Measurements from ENCODE around the gene BICDL2. TPM values are rescaled to one million over a fixed set of nuclear protein-coding genes. Genes with fewer than 3 reads are reported as not detected.

The BICDL2 gene
- total RNA-seq, 2 donors from 2014 or later: 132 to 357 TPM

- WGBS, 2 donors: 80 to 84% methylated on average over 7 to 9 of the region's 9 CpGs
- no peak overlapping the region for H3K4me3 ChIP-seq
- no peak for ATAC-seq
- peaks cover 0 to 13% of the 10 kb centered on the region in 2 donors for H3K27me3 ChIP-seq
- no peak overlapping the region for H3K27ac ChIP-seq
- H3K9me3 ChIP-seq: no peaks in the 10 kb centered on the region
- intact Hi-C loops (cut with DNase I): loop anchor here (10.0 kb wide), 1 partner anchor 63 kb away; the partner anchor contains the start of gene ZNF205
- TF ChIP-seq CTCF (IDR thresholded peaks at IDR 0.05) (no peak), POLR2A (IDR thresholded peaks at IDR 0.05) (no peak)
- H3K4me1 ChIP-seq: peaks cover 6% of the 10 kb centered on the region
- H3K36me3 ChIP-seq (replicated peaks in 1 of 2; ENCODE audit: insufficient read depth in 1 of 2, low read depth in 2 of 2): no peaks in the 10 kb centered on the region
- no peak for DNase-seq
These were observed 14.8 kb upstream of the BICDL2 start for GRCh38 chr16:3051494-3051893.

GRCh38 chr16:3051009-3051408 lies 14.3 kb upstream of the BICDL2 start:
- no peak for DNase-seq
- H3K27me3 ChIP-seq: peaks cover 0 to 16% of the 10 kb centered on the region in 2 donors
- intact Hi-C loops (cut with DNase I): loop anchor here (10.0 kb wide), 1 partner anchor 64 kb away; the partner anchor contains the start of gene ZNF205
- TF ChIP-seq POLR2A (IDR thresholded peaks at IDR 0.05) (no peak), CTCF (IDR thresholded peaks at IDR 0.05) (no peak)
- H3K9me3 ChIP-seq: no peaks in the 10 kb centered on the region
- H3K4me3 ChIP-seq: no peak overlapping the region
- H3K27ac ChIP-seq: no peak overlapping the region
- H3K4me1 ChIP-seq: peaks cover 11% of the 10 kb centered on the region
- no peaks in the 10 kb centered on the region for H3K36me3 ChIP-seq (replicated peaks in 1 of 2; ENCODE audit: insufficient read depth in 1 of 2, low read depth in 2 of 2)
- ATAC-seq: no peak
- 14 to 31% methylated on average over 4 of the region's 4 CpGs for WGBS, 2 donors

- H3K36me3 ChIP-seq (replicated peaks in 1 of 2; ENCODE audit: insufficient read depth in 1 of 2, low read depth in 2 of 2): no peaks in the 10 kb centered on the region
- no peak overlapping the region for H3K4me3 ChIP-seq
- no peak overlapping the region for H3K27ac ChIP-seq
- peaks cover 0 to 19% of the 10 kb centered on the region in 2 donors for H3K27me3 ChIP-seq
- WGBS, 2 donors: 67 to 80% methylated on average over 5 of the region's 5 CpGs
- no peaks in the 10 kb centered on the region for H3K9me3 ChIP-seq
- ATAC-seq (no peak), DNase-seq (no peak)
- TF ChIP-seq POLR2A (IDR thresholded peaks at IDR 0.05) (no peak), CTCF (IDR thresholded peaks at IDR 0.05) (no peak)
- intact Hi-C loops (cut with DNase I): loop anchor here (10.0 kb wide), 1 partner anchor 64 kb away; the partner anchor contains the start of gene ZNF205
- H3K4me1 ChIP-seq: peaks cover 16% of the 10 kb centered on the region
These were observed 13.7 kb upstream of the BICDL2 start for GRCh38 chr16:3050487-3050886.

- Histone ChIP-seq H3K27me3 (peaks cover 0 to 23% of the 10 kb centered on the region in 2 donors), H3K9me3 (no peaks in the 10 kb centered on the region), H3K4me3 (no peak overlapping the region), H3K36me3 (replicated peaks in 1 of 2; ENCODE audit: insufficient read depth in 1 of 2, low read depth in 2 of 2) (no peaks in the 10 kb centered on the region), H3K4me1 (peaks cover 20% of the 10 kb centered on the region), H3K27ac (no peak overlapping the region)
- TF ChIP-seq POLR2A (IDR thresholded peaks at IDR 0.05) (no peak), CTCF (IDR thresholded peaks at IDR 0.05) (no peak)
- ATAC-seq: no peak
- intact Hi-C loops (cut with DNase I): loop anchor here (10.0 kb wide), 1 partner anchor 65 kb away; the partner anchor contains the start of gene ZNF205
- 81% methylated on average over 26 of the region's 26 CpGs; no CpG with 5 or more reads in 1 of the 2 donors for WGBS, 2 donors
- no peak for DNase-seq
These were observed 13.3 kb upstream of the BICDL2 start for GRCh38 chr16:3049921-3050481.

DNA sequence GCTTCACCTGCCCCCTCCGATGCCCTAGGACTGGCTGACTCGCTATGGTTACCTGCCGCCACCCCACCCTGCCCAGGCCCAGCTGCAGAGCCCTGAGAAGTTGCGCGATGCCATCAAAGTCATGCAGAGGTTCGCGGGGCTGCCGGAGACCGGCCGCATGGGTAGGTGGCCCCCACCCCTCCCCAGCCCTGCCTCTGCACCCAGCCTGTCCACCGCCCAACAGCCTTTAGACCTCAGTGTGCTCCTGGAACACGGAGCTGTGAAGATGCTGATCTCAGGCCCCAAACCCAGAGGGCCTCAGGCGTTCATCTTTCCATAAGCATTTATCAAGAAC lies 10.6 kb upstream of the BICDL2 start:
- Histone ChIP-seq H3K4me3 (no peak overlapping the region), H3K27ac (no peak overlapping the region), H3K4me1 (peaks cover 21% of the 10 kb centered on the region), H3K36me3 (replicated peaks in 1 of 2; ENCODE audit: insufficient read depth in 1 of 2, low read depth in 2 of 2) (no peaks in the 10 kb centered on the region), H3K27me3 (peaks cover 0 to 32% of the 10 kb centered on the region in 2 donors), H3K9me3 (no peaks in the 10 kb centered on the region)
- 30 to 56% methylated on average over 1 to 12 of the region's 13 CpGs for WGBS, 2 donors
- no peak for TF ChIP-seq CTCF (IDR thresholded peaks at IDR 0.05)
- TF ChIP-seq POLR2A (IDR thresholded peaks at IDR 0.05): no peak
- intact Hi-C loops (cut with DNase I): no loop called here
- DNase-seq (no peak), ATAC-seq (no peak)

Measured in body of pancreas (tissue), 4 donors.